Jurkat, Clone E6-1 (cell line): Measurements from ENCODE around the gene CCDC47. TPM values are rescaled to one million over a fixed set of nuclear protein-coding genes. Genes with fewer than 3 reads are reported as not detected.
"Not testable (repeated sequence)": the region's sequence is repeated elsewhere in the genome, so short reads cannot be mapped to it uniquely, and the experiment has no call there.

Experiments used
- DNase-seq: peaks from one replicate; pipeline ENCODE4 v3.0.0-alpha.2; 2011; ENCODE audit warnings: low read depth, low spot score
- H3K4me3 ChIP-seq: 2 replicates; pipeline ENCODE4 v1.5.1; 2011; ENCODE audit warnings: mild to moderate bottlenecking, low read length, control low read depth, moderate library complexity
- polyA plus RNA-seq: library from polyadenylated mRNA; unstranded; fragments of >200 nt; gene quantifications from one replicate; pipeline ENCODE4 v1.2.1, GENCODE V29; 2012; ENCODE audit warnings: missing spikeins; ENCODE audit not compliant: insufficient read length, insufficient read depth

CCDC47 gene, protein sequence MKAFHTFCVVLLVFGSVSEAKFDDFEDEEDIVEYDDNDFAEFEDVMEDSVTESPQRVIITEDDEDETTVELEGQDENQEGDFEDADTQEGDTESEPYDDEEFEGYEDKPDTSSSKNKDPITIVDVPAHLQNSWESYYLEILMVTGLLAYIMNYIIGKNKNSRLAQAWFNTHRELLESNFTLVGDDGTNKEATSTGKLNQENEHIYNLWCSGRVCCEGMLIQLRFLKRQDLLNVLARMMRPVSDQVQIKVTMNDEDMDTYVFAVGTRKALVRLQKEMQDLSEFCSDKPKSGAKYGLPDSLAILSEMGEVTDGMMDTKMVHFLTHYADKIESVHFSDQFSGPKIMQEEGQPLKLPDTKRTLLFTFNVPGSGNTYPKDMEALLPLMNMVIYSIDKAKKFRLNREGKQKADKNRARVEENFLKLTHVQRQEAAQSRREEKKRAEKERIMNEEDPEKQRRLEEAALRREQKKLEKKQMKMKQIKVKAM
- 56.9 TPM for polyA plus RNA-seq

DNA sequence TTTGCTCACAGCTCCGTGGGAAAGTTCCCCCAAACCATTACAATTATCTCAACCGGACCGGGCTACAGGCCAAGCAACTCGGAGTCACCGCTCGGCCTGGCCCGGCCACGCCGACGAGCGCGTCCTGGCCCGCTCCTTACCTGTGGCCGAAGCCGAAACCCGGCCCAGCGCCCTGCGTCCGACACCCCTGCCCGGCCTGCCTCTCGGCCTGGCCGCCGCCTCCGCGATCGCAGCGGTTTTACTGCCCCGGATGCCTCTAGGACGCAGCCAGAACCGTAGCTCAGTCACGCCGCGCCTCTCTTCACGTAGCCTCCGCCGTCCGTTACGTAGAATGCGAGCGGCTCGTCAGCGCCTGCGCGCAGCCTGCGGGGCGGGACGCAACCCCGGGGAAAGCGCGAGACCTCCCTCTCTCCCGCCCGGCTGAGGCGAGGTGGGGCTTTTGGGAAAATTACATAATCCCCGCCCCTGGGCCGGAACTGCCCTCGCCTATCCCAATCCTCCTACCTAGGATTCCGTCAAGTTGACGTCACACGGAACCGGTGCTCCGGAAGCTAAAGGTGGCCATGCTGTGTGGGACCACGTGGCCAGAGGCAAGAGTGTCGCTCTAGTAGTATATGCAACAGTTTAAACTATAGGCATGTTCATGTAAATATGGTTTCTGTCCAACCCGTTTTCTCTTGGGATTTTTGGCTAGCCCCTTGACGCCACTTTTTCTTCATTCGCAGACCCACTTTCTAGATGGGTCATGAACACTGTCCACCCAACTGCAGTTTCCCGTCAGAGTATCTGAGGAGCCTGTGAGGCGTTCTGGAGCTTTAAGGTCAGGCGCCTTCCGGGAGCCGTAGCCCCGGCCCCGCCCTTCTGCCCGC lies at the start of gene CCDC47:
TSS of gene CCDC47 (minus strand) at position 326 of the 869 bp plus-strand sequence. CDS start 7,422 bp downstream, outside the sequence.
- peak within 1 kb of the TSS; percentile 98 for H3K4me3 ChIP-seq

DNA sequence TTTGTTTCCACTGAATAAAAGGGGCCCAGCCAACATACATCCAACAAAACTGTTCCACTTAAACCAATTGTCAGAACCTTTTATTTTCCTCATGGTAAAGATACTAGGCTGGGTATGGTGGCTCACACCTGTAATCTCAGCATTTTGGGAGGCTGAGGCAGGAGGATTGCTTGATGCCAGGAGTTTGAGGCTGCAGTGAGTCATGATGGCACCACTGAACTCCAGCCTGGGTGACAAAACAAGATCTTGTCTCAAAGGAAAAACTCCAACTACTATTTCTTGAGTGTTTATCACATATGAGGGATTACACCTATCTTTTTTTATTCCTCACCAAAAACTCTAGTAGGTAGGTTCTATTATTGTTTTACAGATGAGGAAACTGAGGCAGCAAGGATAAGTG lies 49.1 kb upstream of the CCDC47 start:
- no peak for DNase-seq
- no peak overlapping the region for H3K4me3 ChIP-seq

More for the DNA sequence above, at the start of gene CCDC47:
- DNase-seq: peak; percentile 100

DNA sequence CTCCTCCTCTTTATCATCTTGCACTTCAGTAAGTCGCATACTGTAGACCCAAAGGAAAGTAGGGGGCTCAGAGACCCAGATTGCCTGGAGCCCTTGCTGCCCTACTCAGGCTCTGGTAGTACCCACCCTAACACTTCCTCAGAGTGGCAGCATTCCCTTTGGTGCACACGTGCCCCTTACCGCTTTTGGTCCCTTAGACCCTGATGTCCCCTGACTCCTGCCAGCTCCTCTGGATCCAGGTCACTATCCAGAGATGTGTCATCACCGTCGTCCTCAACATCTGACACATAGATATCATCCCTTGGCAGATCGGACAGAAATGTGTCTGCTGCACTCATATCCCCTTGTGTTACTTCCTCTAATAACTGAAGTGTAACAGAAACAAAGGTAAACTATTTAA lies 48.4 kb upstream of the CCDC47 start:
- no peak for DNase-seq
- no peak overlapping the region for H3K4me3 ChIP-seq

DNA sequence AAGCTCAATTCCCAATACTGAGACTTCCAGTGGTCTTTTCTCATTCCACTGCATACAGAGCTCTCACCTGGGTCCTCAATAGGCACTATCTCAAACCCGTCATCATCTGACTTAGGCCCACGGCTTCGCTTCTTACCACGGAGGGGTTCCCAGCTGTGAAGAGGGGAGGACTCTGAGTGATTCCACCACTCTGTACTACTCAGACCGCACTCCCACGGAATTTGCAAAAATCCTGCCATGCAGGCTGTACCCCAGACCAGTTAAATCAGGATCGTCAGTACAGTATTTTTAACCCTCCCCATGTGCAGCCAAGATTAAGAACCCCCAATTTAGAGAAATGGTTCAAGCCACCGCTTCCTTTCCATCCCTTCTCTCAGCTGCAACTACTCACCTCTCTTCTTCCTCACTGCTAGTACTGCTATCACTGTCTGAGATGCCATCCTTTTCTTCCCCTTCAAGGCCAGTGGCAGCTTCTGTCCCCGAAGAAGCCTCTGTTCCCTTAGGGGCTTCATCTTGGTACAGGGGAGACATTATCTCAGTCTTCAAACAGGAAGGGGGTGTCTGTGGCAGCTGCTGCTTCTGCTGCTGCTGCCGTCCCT lies 47.7 kb upstream of the CCDC47 start:
- peak overlapping the region; percentile 20 for H3K4me3 ChIP-seq
- DNase-seq: no peak

DNA sequence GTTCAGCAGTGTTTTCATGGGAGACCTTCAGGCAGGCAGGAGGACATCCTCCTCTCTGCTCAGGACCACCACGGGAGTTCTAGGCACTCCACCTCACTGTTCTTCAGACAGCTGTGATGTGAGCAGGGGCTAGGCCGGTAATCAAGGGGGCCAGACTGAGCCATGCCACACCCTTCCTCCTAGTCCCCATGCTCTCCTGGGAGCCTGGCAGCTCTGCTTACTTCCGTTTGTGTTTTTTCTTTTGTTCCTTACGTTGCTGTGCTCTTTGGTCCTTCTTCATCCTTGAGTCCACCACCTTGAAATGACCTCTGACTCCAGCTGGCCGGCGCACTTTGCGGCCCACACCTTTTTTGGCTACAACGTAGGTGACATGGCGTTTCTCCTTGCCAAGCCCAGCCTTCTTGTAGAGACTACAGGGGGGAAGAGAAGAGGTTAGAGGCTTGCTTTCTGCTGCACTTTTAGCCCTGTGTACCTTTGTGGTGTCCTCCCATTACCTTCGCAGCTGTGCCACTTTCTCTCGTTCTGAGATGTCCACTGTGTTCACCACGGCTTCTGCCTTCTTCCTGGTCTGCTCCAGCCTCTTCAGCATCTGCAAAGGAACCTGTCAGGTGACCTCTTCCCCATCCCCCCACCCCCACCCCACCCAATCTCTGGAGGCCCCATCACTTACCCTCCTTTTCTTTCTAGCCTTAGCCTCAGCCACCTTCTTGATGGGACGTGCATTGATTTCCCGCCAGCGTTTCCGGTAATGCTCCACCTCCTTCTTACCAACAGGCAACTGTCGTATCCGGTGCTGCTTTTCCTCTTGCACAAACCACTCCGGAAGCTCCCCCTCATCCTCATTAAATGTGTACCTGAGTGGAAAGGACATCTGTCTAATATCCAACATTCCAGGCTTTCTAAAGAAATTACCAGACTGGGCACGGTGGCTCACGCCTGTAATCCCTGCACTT lies 46.5 kb upstream of the CCDC47 start:
- DNase-seq: peak; percentile 92
- H3K4me3 ChIP-seq: peak overlapping the region; percentile 51

DNA sequence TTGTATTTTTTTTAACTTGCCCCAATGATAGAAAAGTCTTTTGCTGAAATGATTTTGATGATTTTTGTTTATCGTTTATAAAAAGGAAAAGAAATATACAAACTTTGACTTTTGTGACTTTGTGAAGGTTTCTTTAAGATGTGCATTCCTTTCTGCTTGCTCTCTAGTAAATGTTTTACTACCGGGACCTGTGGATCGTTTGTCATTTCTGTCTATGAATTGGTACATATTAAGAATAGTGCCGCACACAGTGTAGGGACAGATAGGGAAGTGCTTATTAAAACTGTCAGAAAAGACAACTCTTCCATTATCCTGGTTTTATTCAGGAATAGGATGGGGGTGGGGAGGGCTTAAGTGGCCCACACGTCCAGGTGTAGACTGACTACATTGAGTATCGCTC lies 45.7 kb upstream of the CCDC47 start:
- peak overlapping the region; percentile 51; the same call in 1 of the 2 replicates for H3K4me3 ChIP-seq
- DNase-seq: no peak

DNA sequence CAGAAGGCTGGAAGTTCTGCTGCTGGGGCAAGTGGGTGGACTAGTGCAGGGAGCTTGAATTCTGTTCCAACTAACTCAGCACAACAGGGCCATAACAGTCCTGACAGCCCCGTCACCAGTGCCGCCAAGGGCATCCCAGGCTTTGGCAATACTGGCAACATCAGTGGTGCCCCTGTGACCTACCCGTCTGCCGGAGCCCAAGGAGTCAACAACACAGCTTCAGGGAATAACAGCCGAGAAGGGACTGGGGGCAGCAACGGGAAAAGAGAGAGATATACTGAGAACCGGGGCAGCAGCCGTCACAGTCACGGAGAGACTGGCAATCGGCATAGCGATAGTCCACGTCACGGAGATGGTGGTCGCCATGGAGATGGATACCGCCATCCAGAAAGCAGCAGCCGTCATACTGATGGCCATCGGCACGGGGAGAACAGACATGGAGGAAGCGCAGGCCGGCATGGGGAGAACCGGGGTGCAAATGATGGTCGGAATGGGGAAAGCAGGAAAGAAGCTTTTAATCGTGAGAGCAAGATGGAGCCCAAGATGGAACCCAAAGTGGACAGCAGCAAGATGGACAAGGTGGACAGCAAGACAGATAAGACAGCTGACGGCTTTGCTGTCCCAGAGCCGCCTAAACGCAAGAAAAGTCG lies 44.5 kb upstream of the CCDC47 start:
- H3K4me3 ChIP-seq: no peak overlapping the region
- no peak for DNase-seq

DNA sequence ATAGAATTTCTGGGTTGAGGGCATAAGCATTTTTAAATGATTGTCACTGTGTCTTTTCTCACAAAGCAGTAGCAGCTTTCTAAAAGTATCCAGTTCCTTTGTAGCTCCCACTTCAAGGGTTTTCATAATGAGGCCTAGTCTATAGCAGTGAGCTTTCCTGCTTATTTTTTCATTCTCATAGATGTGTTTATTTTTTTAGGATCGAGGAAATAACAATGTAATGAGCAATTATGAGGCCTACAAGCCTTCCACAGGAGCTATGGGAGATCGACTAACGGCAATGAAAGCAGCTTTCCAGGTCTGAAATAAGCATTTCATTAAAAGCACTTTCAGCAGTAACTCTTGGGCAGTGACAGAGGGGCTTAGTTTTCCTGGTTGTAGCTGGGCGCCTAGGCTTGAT lies 43.3 kb upstream of the CCDC47 start:
- H3K4me3 ChIP-seq: no peak overlapping the region
- DNase-seq: no peak

DNA sequence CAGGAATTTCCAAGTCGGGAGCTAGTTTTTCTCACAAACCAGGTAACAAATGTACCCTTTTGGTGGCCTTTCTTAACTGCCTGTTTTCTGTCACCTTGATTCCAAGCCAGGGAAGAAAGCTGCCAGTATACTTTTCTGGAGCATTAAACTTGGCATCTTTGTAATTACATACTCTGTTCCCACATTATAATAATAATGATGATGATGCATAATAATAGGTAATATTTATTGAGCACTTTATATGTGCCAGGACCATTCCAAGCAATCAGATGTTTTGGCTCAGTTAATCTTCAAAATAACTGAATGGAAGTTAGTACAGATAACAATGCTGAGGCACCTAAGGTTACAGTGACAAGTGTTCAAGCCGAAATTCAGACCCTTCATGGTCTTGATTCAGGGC lies 42.7 kb upstream of the CCDC47 start:
- DNase-seq: no peak
- H3K4me3 ChIP-seq: no peak overlapping the region

DNA sequence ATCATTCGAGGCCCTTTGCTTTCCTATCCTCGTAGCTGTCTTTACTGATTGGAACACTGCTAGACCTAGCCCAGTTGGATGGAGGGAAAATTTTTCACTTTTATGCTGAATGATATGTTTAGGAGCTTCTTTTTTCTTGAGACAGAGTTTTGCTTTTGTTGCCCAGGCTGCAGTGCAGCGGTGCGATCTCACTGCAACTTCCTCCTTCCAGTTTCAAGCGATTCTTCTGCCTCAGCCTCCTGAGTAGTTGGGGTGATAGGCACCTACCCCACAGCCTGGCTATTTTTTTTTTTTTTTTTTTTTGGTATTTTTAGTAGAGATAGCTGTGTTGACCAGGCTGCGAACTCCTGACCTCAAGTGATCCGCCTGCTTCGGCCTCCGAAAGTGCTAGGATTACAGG lies 36.6 kb upstream of the CCDC47 start:
- no peak for DNase-seq
- no peak overlapping the region for H3K4me3 ChIP-seq

DNA sequence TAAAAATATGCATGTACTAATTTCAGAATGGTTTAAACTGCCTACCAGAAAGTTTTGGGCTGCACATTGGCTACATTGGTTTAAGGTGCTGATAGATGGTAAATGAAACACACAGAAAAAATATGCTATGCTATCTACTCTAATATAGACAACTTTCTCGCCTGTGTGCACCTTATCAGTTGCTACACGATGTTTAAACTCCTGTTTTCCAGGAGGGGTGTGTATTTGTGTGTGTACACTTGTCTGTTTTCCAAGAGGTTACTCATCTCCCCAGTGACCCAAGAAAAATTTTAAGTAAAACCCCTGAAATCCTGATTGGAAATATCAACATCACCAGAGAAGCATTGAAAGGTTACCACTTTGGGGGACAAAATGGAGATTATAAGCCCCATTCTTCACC lies 32.2 kb upstream of the CCDC47 start:
- no peak for DNase-seq

DNA sequence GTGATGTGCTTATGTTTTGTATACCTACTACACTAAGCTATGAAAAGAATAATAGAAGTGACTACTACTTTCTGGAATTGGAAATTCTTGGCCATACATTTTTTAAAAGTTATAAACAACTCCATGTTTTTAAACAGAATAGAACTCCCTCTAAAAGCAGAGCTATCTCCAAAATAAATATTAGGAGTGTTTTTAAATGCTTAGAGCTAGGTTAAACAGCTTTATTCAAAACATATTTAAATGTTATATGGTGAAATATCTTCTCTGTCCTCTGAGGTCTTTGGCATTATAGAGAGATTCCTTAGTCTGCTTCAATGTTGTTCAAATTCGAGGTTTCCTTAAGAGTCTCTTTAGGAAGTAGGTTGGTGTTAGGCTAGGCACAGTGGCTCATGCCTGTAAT lies 30.9 kb upstream of the CCDC47 start:
- H3K4me3 ChIP-seq: no peak overlapping the region
- DNase-seq: no peak

More for the DNA sequence above, 32.2 kb upstream of the CCDC47 start:
- no peak overlapping the region for H3K4me3 ChIP-seq

DNA sequence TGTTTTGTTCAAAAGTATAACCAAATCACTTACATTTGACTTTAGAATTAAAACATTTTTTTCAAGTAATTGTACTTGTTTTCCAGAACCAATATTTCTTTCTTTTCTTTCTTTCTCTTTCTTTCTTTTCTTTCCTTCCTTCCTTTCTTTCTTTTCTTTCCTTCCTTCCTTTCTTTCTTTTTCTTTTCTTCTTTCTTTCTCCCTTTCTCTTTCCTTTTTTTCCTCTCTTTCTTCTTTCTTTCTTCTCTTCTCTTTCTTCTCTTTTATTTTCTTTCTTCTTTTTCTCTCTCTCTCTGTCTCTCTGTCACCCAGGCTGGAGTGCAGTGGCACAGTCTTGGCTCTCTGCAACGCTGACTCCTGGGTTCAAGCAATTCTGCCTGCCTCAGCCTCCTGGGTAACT lies 27.4 kb upstream of the CCDC47 start:
- no peak overlapping the region for H3K4me3 ChIP-seq
- DNase-seq: no peak

DNA sequence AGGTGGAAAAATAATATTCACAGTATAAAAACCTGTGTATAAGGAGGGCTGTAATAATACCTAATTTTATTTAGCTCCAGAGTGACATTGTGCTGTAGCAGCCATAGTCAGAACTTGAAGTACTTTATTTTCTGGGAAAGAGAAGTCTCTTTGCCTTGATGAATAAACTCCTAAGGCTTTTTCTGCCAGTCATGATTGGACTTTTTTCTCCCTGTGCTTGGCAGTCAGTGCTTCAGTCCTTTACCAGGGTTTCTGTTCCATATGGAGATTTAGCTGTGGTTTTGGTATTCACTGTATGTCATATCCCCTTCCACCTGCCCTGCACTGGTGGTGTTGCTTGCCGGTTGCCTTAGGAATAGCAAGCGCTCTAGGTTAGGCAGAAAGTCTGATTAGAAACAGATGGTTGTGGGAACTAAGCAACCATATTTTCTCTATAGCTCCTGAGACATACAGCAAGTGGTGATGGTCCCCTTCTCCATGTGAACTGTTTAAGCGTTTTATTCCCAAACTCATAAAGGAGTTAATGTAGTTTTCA lies 25.2 kb upstream of the CCDC47 start:
- DNase-seq: no peak
- H3K4me3 ChIP-seq: no peak overlapping the region

DNA sequence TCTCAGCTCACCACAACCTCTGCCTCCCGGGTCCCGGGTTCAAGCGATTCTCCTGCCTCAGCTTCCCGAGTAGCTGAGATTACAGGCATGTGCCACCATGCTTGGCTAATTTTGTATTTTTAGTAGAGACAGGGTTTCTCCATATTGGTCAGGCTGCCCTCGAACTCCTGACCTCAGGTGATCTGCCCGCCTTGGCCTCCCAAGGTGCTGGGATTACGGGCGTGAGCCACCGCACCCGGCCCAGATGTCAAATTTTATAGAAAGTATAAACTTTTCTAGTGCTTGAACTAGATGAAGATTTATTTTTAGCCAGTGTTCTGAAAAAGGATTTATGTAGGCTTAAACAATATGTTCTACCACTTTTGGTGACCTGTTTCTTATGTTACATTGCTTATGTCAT lies 23.0 kb upstream of the CCDC47 start:
- H3K4me3 ChIP-seq, DNase-seq: not testable (repeated sequence)

DNA sequence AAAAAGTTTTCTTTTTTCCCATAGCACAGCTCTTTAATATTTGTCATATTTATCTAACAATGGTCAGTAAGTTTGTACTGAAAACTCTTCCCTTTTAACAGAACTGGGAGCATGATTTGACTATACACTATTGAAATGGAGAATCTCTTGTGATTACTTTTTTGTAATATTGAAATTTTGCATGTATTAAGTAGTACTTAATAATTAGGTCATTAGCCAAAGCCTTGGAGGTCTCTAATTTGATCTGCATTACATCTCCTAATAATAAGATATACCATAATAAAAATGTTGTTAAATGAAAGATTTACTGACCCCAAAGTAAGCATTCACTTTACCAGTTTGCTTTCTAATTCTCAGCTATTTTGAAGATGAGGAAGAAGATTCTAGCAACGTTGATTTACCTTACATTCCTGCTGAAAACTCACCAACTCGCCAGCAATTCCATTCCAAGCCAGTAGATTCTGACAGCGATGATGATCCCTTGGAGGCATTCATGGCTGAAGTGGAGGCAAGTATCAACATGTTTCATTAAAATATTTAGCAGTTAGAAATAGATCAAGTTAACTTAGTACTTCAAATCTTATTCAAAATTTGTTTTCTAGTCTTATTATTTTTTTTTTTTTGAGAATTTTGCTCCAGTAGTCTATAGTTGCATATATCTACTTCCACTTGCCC lies 18.8 kb upstream of the CCDC47 start:
- DNase-seq: no peak
- H3K4me3 ChIP-seq: no peak overlapping the region

DNA sequence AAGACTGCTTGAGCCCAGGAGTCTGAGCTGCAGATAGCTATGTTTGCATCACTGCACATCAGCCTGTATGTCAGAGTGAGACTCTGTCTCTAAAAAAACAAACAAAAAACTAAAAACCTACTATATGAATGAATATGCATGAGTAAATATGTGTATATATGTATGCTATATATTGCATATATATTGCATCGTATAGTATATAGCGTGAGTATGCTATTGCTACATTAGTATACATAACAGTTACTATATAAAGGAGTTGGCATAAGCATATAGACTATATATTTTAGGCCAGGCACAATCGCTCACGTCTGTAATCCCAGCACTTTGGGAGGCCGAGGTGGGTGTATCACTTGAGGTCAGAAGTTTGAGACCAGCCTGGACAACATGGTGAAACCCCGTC lies 16.7 kb upstream of the CCDC47 start:
- no peak overlapping the region for H3K4me3 ChIP-seq
- no peak for DNase-seq
